ENCODE results near the gene PKD2L2.
"Not testable (repeated sequence)": the region's sequence is repeated elsewhere in the genome, so short reads cannot be mapped to it uniquely, and the experiment has no call there.

PKD2L2 gene

DNA sequence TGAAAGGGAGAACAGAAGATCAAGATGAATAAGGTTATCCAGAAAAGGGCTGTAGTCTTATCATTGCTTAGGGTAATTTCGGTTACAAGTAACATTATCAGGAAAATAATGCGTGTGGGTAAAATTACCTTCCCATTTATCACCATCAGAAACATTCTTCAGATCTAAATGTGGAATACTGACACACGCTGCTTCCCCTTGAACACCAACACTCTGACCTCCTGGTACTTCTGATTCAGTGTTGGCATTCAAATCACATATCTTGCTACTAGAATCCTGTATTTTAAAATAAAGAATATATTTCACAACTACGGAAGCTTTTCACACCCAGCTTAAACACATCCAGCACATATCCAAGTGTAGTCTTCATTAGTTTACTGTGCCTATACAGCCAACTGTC, 70.2 kb downstream of the PKD2L2 start:
- H3K27me3 Mint-ChIP-seq, result no peaks in the 10 kb centered on the region
- H3K4me3 Mint-ChIP-seq, result no peak overlapping the region
- H3K36me3 Mint-ChIP-seq, result peaks cover 5% of the 10 kb centered on the region
- H3K4me1 Mint-ChIP-seq (ENCODE audit: low read depth), result no peaks in the 10 kb centered on the region
- peak overlapping the region; percentile 38 for H3K27ac Mint-ChIP-seq
- no peaks in the 10 kb centered on the region for H3K9me3 Mint-ChIP-seq (ENCODE audit: low read depth)

DNA sequence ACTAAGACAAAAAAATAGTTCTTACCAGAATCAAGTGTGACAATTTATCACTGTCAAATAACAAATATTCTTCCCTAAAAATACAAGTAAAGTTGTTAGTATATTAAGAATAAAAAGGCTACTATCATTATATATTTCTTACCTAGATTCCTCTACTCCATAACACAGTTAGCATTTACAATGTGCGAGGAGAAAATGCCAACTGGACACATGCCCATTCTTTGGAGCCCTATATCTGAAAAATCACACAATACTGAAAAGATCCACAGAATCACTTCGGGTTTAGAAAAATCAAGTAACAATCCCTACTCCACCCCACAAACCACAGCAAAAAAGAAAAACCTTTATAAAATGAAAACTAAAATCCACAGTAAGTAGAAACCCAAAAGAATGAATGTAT, 70.9 kb downstream of the PKD2L2 start:
- Mint-ChIP-seq H3K27me3 (no peaks in the 10 kb centered on the region), H3K36me3 (peaks cover 5% of the 10 kb centered on the region), H3K4me1 (ENCODE audit: low read depth) (no peaks in the 10 kb centered on the region), H3K9me3 (ENCODE audit: low read depth) (no peaks in the 10 kb centered on the region), H3K4me3 (no peak overlapping the region), H3K27ac (no peak overlapping the region)

- no peaks in the 10 kb centered on the region for H3K4me1 Mint-ChIP-seq (ENCODE audit: low read depth)
- no peak overlapping the region for H3K27ac Mint-ChIP-seq
- H3K36me3 Mint-ChIP-seq, result peaks cover 5% of the 10 kb centered on the region
- no peak overlapping the region for H3K4me3 Mint-ChIP-seq
- H3K27me3 Mint-ChIP-seq, result no peaks in the 10 kb centered on the region
- H3K9me3 Mint-ChIP-seq (ENCODE audit: low read depth), result no peaks in the 10 kb centered on the region
These were observed 71.6 kb downstream of the PKD2L2 start for GRCh38 chr5:137960819-137961218.

DNA sequence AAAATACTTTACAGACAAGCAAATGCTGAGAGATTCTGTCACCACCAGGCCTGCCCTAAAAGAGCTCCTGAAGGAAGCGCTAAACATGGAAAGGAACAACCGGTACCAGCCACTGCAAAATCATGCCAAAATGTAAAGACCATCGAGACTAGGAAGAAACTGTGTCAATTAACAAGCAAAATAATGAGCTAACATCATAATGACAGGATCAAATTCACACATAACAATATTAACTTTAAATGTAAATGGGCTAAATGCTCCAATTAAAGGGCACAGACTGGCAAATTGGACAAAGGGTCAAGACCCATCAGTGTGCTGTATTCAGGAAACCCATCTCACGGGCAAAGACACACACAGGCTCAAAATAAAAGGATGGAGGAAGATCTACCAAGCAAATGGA, 81.1 kb downstream of the PKD2L2 start:
- H3K9me3 Mint-ChIP-seq (ENCODE audit: low read depth); H3K4me1 Mint-ChIP-seq (ENCODE audit: low read depth); H3K27me3 Mint-ChIP-seq; H3K27ac Mint-ChIP-seq; H3K4me3 Mint-ChIP-seq: not testable (repeated sequence)
- H3K36me3 Mint-ChIP-seq, result peaks cover 17% of the 10 kb centered on the region

GRCh38 chr5:137975208-137975607, 86.0 kb downstream of the PKD2L2 start:
- Mint-ChIP-seq H3K4me1 (ENCODE audit: low read depth) (peaks cover 3% of the 10 kb centered on the region), H3K4me3 (no peak overlapping the region), H3K36me3 (peaks cover 35% of the 10 kb centered on the region), H3K9me3 (ENCODE audit: low read depth) (peaks cover 7% of the 10 kb centered on the region), H3K27me3 (no peaks in the 10 kb centered on the region), H3K27ac (no peak overlapping the region)

- Mint-ChIP-seq H3K9me3 (ENCODE audit: low read depth) (no peaks in the 10 kb centered on the region), H3K4me3 (no peak overlapping the region), H3K27ac (peak overlapping the region; percentile 28), H3K36me3 (peaks cover 12% of the 10 kb centered on the region), H3K4me1 (ENCODE audit: low read depth) (peaks cover 22% of the 10 kb centered on the region), H3K27me3 (no peaks in the 10 kb centered on the region)
These were observed 100.2 kb downstream of the PKD2L2 start for GRCh38 chr5:137989419-137989818.
